Common myeloid progenitor, CD34-positive (primary cell): ENCODE results near the gene PLA2G4F.
"Not testable (repeated sequence)": the region's sequence is repeated elsewhere in the genome, so short reads cannot be mapped to it uniquely, and the experiment has no call there.

Experiments used
- CTCF ChIA-PET: fragments of 350-600 bp; sonication (Branson Sonifier 250); formaldehyde crosslinking; loops from one replicate; lab custom pipeline; 2021; ENCODE audit warnings: antibody characterized with exemption; lab: Charles Lee
- POLR2A ChIA-PET: fragments of 350-600 bp; sonication (Branson Sonifier 250); formaldehyde crosslinking; loops from one replicate; lab custom pipeline; 2021; ENCODE audit warnings: antibody characterized with exemption; lab: Charles Lee
- DNase-seq, 3 donors: peaks; one replicate each; pipeline versions ENCODE4 v3.0.0 to v3.0.0-alpha.2; 2013
- H3K27ac ChIP-seq, 2 experiments: 1 replicate in 1 of 2; 2 replicates in 1 of 2; pipeline ENCODE4 v1.7.0; 2013; ENCODE audit warnings: inconsistent platforms in 2 of 2, low read length in 2 of 2, mild to moderate bottlenecking in 2 of 2, low read depth in 1 of 2, moderate library complexity in 1 of 2; ENCODE audit not compliant: severe bottlenecking in 2 of 2, insufficient read depth in 1 of 2, poor library complexity in 1 of 2
- H3K27me3 ChIP-seq, 5 experiments: replicated peaks in 2 of 5; 1 replicate in 3 of 5; 2 replicates in 2 of 5; pipeline versions ENCODE4 v1.6.1 to v1.7.0; 2013; ENCODE audit warnings: low read length in 4 of 5, mild to moderate bottlenecking in 2 of 5, moderate library complexity in 2 of 5, inconsistent platforms in 1 of 5; ENCODE audit not compliant: insufficient read depth in 5 of 5, control insufficient read depth in 4 of 5
- H3K36me3 ChIP-seq, 4 experiments: 1 replicate in 2 of 4; 2 replicates in 2 of 4; pipeline versions ENCODE4 v1.6.1 to v1.7.0; 2013; ENCODE audit warnings: low read length in 3 of 4, control low read depth in 1 of 4, mild to moderate bottlenecking in 1 of 4; ENCODE audit not compliant: control insufficient read depth in 4 of 4, insufficient read depth in 4 of 4
- H3K4me1 ChIP-seq, 4 experiments: 1 replicate in 3 of 4; 2 replicates in 1 of 4; pipeline versions ENCODE4 v1.6.1 to v1.7.1; 2013; ENCODE audit warnings: low read length in 3 of 4, mild to moderate bottlenecking in 3 of 4, control low read depth in 1 of 4, inconsistent platforms in 1 of 4, moderate library complexity in 1 of 4; ENCODE audit not compliant: control insufficient read depth in 4 of 4, insufficient read depth in 4 of 4; ENCODE audit errors: control extremely low read depth in 1 of 4
- H3K4me3 ChIP-seq, 7 experiments: 1 replicate in 4 of 7; 2 replicates in 3 of 7; pipeline versions ENCODE4 v1.5.1 to v1.7.0; 2013; ENCODE audit warnings: mild to moderate bottlenecking in 7 of 7, low read length in 6 of 7, moderate library complexity in 6 of 7, inconsistent platforms in 2 of 7, low read depth in 2 of 7, control low read depth in 1 of 7; ENCODE audit not compliant: insufficient read depth in 4 of 7, control insufficient read depth in 1 of 7; ENCODE audit errors: extremely low read depth in 1 of 7
- H3K9me3 ChIP-seq, 5 experiments: 1 replicate in 4 of 5; 2 replicates in 1 of 5; pipeline versions ENCODE4 v1.6.1 to v1.7.1; 2013; ENCODE audit warnings: low read length in 4 of 5, mild to moderate bottlenecking in 2 of 5, inconsistent platforms in 1 of 5, low read depth in 1 of 5, moderate library complexity in 1 of 5; ENCODE audit not compliant: control insufficient read depth in 4 of 5, insufficient read depth in 2 of 5; ENCODE audit errors: control extremely low read depth in 1 of 5
- WGBS: methylation state at CpG from one replicate; pipeline ENCODE4 v1.1.5; 2013; ENCODE audit not compliant: insufficient coverage; 5-methylcytosine and 5-hydroxymethylcytosine counted together

Gene PLA2G4F

GRCh38 chr15:42093966-42094365 lies 62.5 kb downstream of the PLA2G4F start:
- no peaks in the 10 kb centered on the region for H3K36me3 ChIP-seq
- WGBS, result 100% methylated on average over 2 of the region's 7 CpGs
- no peak overlapping the region for H3K27ac ChIP-seq
- peaks cover 0 to 3% (median 0%) of the 10 kb centered on the region in 4 experiments for H3K4me1 ChIP-seq
- CTCF ChIA-PET, result interaction anchor here (0.7 to 2.3 kb wide), 5 partner anchors 10 to 44 kb away, joined by 3 to 7 read pairs (median 3); no protein-coding TSS in a partner anchor
- POLR2A ChIA-PET, result no interaction called here
- no peaks in the 10 kb centered on the region for H3K9me3 ChIP-seq
- no peak for DNase-seq
- no peak overlapping the region for H3K4me3 ChIP-seq
- H3K27me3 ChIP-seq, result no peaks in the 10 kb centered on the region

DNA sequence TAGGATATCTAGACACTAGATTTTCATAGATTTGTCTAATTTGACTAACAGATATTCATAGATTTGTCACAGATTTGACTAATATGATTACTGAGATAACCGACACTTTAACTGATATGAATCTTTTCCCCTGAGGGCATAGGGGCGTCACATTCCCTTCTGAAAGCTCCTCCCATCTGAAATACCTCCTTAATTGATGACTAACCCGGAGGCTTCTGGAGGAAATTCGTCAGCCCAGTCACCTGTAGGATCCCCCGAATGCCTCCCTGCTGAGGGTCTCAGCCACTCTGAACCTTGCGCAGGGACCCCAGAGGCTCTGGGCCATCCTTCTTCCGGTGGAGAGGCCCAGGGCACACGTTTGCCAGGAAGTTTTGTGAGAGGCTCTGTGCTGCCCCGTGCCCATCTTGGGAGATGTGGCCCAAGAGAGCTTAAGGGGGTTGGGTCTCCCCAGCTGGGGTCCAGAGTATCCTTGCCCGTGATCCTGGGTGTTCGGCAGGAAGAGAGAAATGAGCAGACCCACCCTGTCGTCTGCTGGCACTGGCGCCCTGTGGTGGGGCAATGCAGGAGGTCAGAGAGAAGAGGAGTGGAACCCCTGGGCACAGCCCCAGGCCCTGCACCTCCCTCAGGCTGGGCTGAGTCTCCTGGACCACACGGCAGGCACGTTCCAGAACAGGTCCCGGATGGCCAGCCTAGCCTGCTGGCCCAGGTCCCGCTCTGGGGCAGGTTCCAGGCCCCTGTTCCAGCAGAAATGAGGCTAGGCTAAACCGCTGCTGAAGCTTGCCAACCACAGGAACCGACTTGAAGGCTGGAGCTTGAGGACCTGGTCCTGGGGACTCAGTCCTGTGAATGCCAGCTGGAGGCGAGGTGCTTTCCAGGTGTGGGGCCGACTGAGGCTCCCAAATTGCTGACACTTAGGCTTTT lies 63.8 kb downstream of the PLA2G4F start:
- Histone ChIP-seq H3K4me1 (peaks cover 0 to 7% (median 0%) of the 10 kb centered on the region in 4 experiments), H3K9me3 (no peaks in the 10 kb centered on the region), H3K4me3 (no peak overlapping the region), H3K36me3 (no peaks in the 10 kb centered on the region), H3K27ac (no peak overlapping the region), H3K27me3 (peaks cover 0 to 2% (median 0%) of the 10 kb centered on the region in 5 experiments)
- no peak for DNase-seq
- 98% methylated on average over 19 of the region's 21 CpGs for WGBS
- CTCF ChIA-PET, result interaction anchor here (1.3 to 2.3 kb wide), 3 partner anchors 11 to 35 kb away, joined by 3 to 7 read pairs (median 4); no protein-coding TSS in a partner anchor
- POLR2A ChIA-PET, result no interaction called here

GRCh38 chr15:42091753-42092397 lies 64.6 kb downstream of the PLA2G4F start:
- H3K27ac ChIP-seq, H3K4me1 ChIP-seq, H3K36me3 ChIP-seq, H3K4me3 ChIP-seq, H3K27me3 ChIP-seq, H3K9me3 ChIP-seq, DNase-seq, POLR2A ChIA-PET: not testable (repeated sequence)
- CTCF ChIA-PET, result interaction anchor here (1.3 kb wide), 1 partner anchor 35 kb away, joined by 4 read pairs; no protein-coding TSS in a partner anchor
- WGBS, result 96% methylated on average over 10 of the region's 14 CpGs

GRCh38 chr15:42090781-42091180 lies 65.7 kb downstream of the PLA2G4F start:
- H3K27ac ChIP-seq, result no peak overlapping the region
- DNase-seq, result no peak
- H3K9me3 ChIP-seq, result no peaks in the 10 kb centered on the region
- ChIA-PET POLR2A (no interaction called here), CTCF (interaction anchor here (1.2 to 14.2 kb wide), 4 partner anchors 20 to 47 kb away, joined by 3 to 190 read pairs (median 5); no protein-coding TSS in a partner anchor)
- no peaks in the 10 kb centered on the region for H3K36me3 ChIP-seq
- H3K4me1 ChIP-seq, result peaks cover 0 to 7% (median 0%) of the 10 kb centered on the region in 4 experiments
- peaks cover 0 to 2% (median 0%) of the 10 kb centered on the region in 5 experiments for H3K27me3 ChIP-seq
- H3K4me3 ChIP-seq, result no peak overlapping the region
- 98% methylated on average over 5 of the region's 9 CpGs for WGBS

- DNase-seq, result no peak
- no peaks in the 10 kb centered on the region for H3K9me3 ChIP-seq
- H3K27me3 ChIP-seq, result peaks cover 0 to 2% (median 0%) of the 10 kb centered on the region in 5 experiments
- ChIA-PET CTCF (interaction anchor here (1.2 to 14.2 kb wide), 5 partner anchors 15 to 48 kb away, joined by 3 to 190 read pairs (median 5); no protein-coding TSS in a partner anchor), POLR2A (no interaction called here)
- peaks cover 0 to 7% (median 0%) of the 10 kb centered on the region in 4 experiments for H3K4me1 ChIP-seq
- no peak overlapping the region for H3K27ac ChIP-seq
- no peak overlapping the region for H3K4me3 ChIP-seq
- no peaks in the 10 kb centered on the region for H3K36me3 ChIP-seq
- WGBS, result 77% methylated on average over 5 of the region's 7 CpGs
Observed at GRCh38 chr15:42090370-42090769, 66.1 kb downstream of the PLA2G4F start.

DNA sequence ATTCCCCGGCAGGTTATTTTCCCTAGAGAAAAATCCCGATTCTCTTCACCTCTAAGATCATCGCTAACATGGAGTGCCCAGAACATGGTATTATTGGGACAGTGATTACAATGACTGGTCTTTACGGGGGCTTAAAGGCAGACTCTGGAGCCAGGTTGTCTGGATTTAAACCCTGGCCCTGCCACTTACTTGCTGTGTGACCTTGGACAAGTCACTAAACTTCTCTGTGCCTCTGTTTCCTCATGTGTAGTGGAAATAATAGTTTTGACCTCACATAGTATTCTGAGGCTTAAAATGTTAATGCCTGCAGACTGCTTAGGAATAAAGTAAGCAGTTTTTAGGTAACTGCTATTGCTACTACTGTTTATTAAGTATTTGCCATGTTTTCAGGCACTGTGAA lies 66.5 kb downstream of the PLA2G4F start:
- no peak for DNase-seq
- peaks cover 0 to 8% (median 1%) of the 10 kb centered on the region in 4 experiments for H3K4me1 ChIP-seq
- no peaks in the 10 kb centered on the region for H3K9me3 ChIP-seq
- H3K27me3 ChIP-seq, result peaks cover 0 to 2% (median 0%) of the 10 kb centered on the region in 5 experiments
- WGBS, result 100% methylated on average over 3 of the region's 4 CpGs
- no peak overlapping the region for H3K4me3 ChIP-seq
- H3K27ac ChIP-seq, result no peak overlapping the region
- no peaks in the 10 kb centered on the region for H3K36me3 ChIP-seq
- POLR2A ChIA-PET, result no interaction called here
- CTCF ChIA-PET, result interaction anchor here (1.2 to 14.2 kb wide), 5 partner anchors 15 to 48 kb away, joined by 3 to 190 read pairs (median 5); no protein-coding TSS in a partner anchor
